Measurements from ENCODE around the gene ZNF821. TPM values are rescaled to one million over a fixed set of nuclear protein-coding genes. Genes with fewer than 3 reads are reported as not detected.

ZNF821 gene
- total and polyA plus RNA-seq, 2 of the 8 experiments (the other 6 are each of a cell fraction or from before 2014, with no cell fraction given): 9.5 to 14.1 TPM

- TF ChIP-seq CHD7 (IDR thresholded peaks at IDR 0.05; ENCODE audit: insufficient replicate concordance, low read length) (no peak), SIRT6 (IDR thresholded peaks at IDR 0.05; ENCODE audit: low read length) (no peak), RFX5 (IDR thresholded peaks at IDR 0.05; ENCODE audit: borderline replicate concordance, low read depth, low read length) (no peak), GTF2F1 (IDR thresholded peaks at IDR 0.05; ENCODE audit: borderline replicate concordance, low read depth, low read length) (no peak), RAD21 (IDR thresholded peaks at IDR 0.05 in 1 of 2, conservative IDR thresholded peaks at IDR 0.05 in 1 of 2; ENCODE audit: low read depth in 2 of 2, low read length in 2 of 2) (no peak), RXRA (IDR thresholded peaks at IDR 0.05; ENCODE audit: insufficient read depth, low read depth, low read length) (no peak), EZH2 (IDR thresholded peaks at IDR 0.05; ENCODE audit: low read depth, low read length, severe bottlenecking) (no peak), KDM5A (IDR thresholded peaks at IDR 0.05; ENCODE audit: low read length) (no peak), SRF (IDR thresholded peaks at IDR 0.05; ENCODE audit: low read depth, low read length) (no peak)
These were observed 49.7 kb downstream of the ZNF821 start (continued) for GRCh38 chr16:71834291-71834690.
